Activated CD4-positive, alpha-beta T cell treated with anti-CD3 and anti-CD28 coated beads, Interleukin-2, amount 50 U/mL, for 48 hours (primary cell): ENCODE measurements around the gene FCHSD1.
A peak's percentile ranks its signal among the peaks of the same experiment; 100 is the strongest.

Experiments
- DNase-seq, 2 experiments: peaks; one replicate each; pipeline ENCODE4 v3.0.0-alpha.2; 2020

Gene FCHSD1

DNA sequence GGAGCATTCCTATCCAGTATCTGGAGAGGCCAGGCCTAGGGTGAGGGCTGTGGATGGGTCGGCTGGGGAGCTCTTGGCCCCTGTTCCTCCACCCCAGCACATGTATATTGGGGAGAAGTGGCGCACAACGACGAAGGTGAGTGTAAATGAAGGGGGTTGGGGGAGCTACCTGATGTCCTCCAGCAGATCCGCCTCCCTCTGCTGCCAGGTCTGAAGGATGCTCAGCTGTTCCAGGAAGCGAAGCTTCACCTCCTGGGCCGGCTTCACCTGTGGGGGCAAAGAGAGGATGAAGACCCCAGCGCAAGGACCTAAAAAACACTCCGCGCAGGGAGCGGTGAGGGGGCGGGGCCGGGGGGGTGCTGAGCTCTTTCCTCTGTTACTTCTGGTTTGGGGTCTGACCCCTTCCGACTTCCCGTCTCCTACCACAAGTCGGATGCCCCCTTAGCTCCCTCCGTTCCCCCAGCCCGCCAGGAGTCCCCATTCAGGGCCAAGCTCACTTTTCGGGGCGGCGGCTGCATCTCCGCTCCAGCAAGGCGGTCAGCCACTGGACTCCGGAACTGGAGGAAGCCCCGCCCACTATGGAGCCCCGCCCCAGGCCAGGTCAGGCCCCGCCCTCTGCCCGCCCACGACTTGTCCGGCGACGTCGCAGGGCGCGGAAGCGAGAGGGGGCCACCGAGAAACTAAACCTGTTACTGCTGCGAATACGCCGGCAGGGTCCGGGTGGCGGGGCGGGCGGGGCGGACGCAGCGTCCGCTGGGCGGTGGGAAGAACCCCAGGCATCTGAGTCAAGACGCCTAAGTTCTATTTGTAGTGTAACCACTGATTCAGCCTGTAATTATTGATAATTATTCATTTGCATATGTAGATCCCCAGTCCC is at the start of gene FCHSD1:
TSS of gene FCHSD1 (minus strand) at position 568 of the 877 bp plus-strand sequence. CDS start at position 518, 50 bp downstream.
- peak; percentile 87 to 88 for DNase-seq

GRCh38 chr5:141697586-141697985 is 46.4 kb upstream of the FCHSD1 start:
- no peak for DNase-seq

DNA sequence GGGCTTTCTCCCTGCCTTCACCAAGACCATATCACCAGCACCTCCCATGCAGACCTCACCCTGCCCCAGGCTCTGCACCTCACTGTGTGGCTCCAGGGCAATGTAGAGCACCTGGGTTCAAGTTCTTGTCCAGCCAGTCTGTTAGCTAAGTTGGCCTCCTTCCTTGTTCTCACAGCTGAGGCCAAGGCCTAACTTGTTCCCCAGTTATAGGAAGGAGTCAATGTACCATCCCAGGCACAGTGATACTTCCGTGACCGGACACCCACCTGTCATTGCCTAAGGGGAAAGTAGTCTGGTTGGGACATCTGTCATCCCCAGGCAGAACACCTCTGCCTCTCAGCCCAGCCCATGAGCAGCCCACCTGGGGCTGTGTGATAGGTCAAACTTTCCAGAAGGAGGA is 45.2 kb upstream of the FCHSD1 start:
- DNase-seq, result no peak

DNA sequence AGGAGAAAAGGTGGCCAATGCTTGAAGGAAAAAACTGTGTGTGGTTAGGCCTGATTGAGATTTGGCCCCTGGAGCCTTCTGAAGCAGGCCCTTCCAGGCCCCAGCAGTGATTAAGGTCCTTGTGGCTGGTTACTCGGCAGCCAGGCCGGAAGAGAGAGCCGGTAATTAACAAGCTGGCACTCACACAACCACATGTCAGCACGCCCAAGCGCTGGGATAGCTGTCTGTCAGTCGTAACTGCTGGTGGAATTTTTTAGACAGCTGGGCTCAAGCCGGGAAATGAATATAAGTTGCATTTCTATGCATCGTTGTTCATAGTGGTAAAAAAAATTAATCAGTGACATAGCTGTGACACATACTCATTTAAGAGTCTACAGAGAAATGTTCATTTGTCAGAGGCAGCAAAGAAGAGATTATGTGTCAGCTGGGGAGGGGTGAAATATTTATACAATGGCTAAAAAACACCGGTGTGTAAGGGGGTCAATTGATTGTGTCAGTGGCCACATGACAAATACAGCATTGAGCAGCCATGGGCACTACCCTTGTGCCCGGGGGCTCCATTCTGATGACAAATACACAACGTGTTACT is 44.5 kb upstream of the FCHSD1 start:
- no peak for DNase-seq

GRCh38 chr5:141694479-141694878 is 43.3 kb upstream of the FCHSD1 start:
- no peak for DNase-seq

- peak; percentile 84 to 90 for DNase-seq
Observed at GRCh38 chr5:141692919-141693725, 41.9 kb upstream of the FCHSD1 start.

GRCh38 chr5:141692533-141692888 is 41.3 kb upstream of the FCHSD1 start:
- DNase-seq, result peak in 1 of 2 experiments; percentile 24

DNA sequence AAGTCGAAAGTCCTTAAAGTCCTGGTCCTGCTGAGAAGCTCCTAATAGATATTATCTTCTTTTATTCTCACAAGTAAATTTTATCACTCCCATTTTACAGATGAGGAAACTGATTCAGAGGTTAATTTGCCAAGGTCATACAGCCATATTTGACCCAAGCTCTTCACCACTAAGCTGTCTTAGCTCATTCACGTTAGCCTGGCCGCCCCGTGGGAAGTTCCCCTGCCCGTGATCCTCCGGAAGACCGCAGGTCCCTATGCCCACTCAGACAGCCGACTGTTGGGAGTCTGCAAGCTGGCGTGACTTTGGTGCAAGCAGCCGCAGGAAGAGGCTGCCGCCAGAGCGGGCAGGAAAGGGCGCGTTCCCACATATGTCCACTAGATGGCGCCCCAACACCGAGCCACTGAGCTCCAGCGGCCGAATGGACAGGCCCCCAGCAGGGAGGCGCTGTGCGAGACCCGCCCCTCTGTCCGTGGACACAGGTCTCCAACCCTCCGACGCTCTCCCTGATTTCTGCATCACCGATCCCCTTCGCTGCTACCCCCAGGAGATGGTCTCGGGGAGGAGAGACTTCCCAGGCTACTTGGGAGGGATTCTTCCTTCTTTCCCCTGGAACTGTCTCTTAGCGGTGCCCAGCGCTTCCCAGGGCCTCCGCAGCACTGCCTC is 40.8 kb upstream of the FCHSD1 start:
- peak; percentile 93 for DNase-seq

DNA sequence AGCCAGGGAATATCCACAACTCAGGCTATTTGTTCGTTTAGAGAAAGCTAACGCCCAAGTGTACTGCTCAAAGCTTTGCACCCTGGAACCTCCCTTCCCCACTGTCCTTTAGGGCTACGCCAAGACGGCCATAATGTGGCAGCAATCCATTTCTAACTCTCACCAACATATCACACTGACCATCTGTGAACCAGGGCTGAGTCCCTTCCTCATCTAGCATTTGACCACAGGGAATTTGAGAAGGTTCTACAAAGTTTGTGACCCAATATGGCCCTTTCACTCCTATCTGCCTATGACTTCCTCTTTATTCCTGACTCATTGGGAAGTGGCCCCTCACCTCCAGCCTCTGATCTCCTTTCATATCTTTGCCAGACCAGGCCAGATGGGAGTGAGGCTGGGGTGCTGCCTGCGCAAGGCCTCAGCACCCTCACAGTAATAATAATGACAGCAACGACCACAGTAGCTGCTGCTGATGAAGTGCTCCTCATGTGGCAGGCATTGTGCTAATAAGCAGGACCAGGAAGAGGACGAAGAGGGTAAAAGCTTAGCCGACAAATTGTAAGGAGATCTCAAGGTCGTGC is 40.2 kb upstream of the FCHSD1 start:
- DNase-seq, result no peak

DNA sequence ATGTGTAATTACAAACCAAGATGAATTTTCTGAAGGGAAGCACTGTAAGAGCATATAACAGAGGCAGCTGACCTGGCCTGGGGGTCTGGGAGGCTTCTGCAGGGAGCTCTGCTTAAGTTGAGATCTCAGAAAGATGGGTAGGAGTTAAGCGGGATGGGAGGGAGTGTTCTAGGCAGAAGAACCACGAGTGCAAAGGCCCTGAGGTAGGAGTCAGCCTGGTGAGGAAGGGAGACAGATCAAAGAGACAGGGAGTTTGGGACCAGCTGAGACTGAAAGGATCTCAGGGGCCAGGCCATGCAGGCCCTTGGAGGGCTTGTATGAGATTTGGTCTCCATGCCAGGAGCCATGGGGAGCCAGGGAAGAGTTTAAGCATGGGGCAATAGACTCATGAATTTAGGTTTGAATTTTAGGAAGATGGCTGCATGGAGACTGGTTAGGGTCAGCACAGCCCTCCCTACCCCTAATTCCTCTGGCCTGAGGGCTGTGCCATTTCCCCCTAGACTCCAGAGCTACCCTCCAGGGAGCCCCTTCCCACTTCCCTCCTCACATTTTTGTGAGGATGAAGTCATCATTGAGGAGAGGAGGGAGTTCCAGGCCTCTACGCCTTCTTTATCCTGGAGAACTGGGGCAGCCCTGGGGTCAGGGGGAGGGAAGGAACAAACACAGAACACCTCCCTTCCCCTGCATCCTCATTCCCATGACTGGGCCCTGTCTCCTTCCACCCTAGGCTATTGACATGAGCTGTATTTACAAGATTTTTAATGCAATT is 35.6 kb upstream of the FCHSD1 start:
- no peak for DNase-seq

DNA sequence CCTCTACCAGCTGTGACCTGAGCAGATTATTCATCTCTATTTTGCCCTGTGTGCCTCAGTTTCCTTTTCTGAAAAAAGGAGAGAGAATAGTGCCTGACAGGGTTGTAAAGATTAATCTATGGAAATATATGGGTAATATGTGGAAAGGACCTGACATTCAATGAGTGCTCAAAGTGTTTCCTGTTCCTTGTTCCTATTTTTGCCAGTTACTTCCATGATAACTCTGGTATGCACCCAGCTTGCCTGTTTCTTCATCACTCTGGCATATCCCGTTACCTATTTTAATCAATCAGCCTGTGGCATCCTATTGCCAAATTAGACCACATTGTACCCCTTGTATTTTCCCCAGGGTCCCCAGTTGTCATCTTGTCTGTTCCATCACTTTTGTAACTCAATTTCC is 34.4 kb upstream of the FCHSD1 start:
- no peak for DNase-seq

- no peak for DNase-seq
Observed at GRCh38 chr5:141683596-141684141, 32.5 kb upstream of the FCHSD1 start.

GRCh38 chr5:141681695-141682641 is 30.8 kb upstream of the FCHSD1 start, which contains the start of gene ARAP3:
ARAP3 (minus strand) TSS chr5:141682230; CDS start chr5:141680486, 1,744 bp downstream.
- peak; percentile 48 to 55 for DNase-seq

- DNase-seq, result no peak
Observed at GRCh38 chr5:141681295-141681694, 30.1 kb upstream of the FCHSD1 start.

DNA sequence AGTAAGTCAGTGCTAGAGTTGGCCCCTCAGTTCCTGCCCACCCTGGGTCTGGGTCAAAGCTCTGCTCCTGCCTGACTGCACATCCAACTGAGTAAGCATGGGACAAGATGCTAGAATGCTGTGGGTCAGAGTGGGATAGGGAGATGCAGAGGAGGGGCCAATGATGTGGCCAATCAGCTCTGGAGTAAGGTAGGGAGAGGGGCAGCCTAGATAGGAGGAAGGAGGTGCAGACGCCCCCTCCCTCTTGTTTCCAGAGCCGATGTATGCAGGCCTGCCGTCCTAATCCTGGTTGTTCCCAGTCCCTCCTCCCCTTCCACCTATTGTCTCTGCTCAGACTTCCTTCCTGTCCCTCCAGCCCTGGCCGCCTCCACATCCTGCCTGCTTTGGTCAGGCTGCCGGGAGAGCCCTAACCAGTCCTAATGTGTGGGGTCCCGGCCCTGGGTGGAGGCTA is 29.6 kb upstream of the FCHSD1 start:
- DNase-seq, result no peak

DNA sequence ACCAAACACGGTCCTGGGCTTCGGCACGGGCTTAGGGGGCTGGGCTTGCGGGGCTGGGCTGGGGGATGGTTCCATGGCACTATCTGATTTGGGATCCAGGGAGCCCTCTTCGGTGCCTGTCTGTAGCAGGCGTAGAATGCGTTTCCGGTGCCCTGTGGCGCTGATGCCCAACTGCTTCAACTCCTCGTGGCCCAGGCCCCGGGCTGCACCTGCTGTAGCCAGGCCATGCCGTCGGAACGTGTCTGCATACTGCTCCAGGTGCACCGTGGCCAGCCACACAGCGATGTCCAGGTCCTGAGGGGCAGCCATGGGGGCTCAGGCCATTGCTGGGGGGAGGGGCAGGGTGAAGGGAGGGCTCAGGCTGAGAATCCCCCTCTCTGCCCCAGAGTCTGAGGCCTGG is 29.0 kb upstream of the FCHSD1 start:
- no peak for DNase-seq

DNA sequence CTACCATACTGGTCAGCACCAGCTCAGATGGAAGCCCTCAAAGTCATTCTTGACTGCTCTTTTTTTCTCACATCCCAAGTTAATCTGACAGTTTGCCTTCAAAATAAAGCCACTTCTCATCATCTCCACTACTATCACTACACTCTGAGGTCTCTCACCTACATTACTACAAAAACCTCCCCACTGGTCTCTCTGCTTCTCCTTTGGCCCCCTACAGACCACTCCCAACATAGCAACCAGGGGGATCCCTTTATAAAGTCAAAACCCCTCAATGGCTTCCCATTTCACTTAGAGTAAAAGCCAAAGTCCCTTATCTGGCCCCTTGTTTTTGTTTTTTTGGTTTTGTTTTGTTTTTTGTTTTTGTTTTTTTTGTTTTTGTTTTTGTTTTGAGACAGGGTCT is 26.2 kb upstream of the FCHSD1 start:
- DNase-seq, result no peak

- DNase-seq, result no peak
Observed at GRCh38 chr5:141675672-141676071, 24.5 kb upstream of the FCHSD1 start.

DNA sequence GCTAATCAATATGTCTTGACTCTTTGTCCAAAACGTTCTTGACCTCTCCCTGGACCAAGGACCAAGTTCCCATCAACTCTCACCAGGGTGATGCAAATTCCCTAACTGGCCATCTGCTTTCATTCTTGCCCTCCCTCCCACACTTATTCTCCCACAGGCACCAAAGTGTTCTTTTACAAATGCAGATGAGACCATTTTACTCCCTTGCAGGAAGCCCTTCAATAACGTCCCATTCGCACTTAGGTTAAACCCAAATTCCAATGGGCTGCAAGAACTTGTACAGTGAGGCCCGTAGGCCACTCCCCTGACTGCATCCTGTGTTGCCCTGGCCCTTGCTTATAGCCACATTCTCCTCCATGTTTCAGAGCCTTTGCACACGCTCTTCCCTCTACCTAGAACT is 23.5 kb upstream of the FCHSD1 start:
- DNase-seq, result no peak
